HS-27A (cell line): ENCODE measurements around the gene PTPRF.
"Not testable (repeated sequence)": the region's sequence is repeated elsewhere in the genome, so short reads cannot be mapped to it uniquely, and the experiment has no call there.

Experiments used
- DNase-seq: peaks from one replicate; pipeline ENCODE4 v3.0.0-alpha.2; 2012; ENCODE audit warnings: low read depth, missing footprints

Gene PTPRF

GRCh38 chr1:43530483-43531106 lies at the start of gene PTPRF:
TSS of gene PTPRF (plus strand) at chr1:43530883. CDS start at chr1:43545076, 14,193 bp downstream.
- no peak for DNase-seq

- no peak for DNase-seq
Observed at GRCh38 chr1:43481491-43481890, 49.2 kb upstream of the PTPRF start.

- no peak for DNase-seq
Observed at GRCh38 chr1:43482215-43482614, 48.5 kb upstream of the PTPRF start.

DNA sequence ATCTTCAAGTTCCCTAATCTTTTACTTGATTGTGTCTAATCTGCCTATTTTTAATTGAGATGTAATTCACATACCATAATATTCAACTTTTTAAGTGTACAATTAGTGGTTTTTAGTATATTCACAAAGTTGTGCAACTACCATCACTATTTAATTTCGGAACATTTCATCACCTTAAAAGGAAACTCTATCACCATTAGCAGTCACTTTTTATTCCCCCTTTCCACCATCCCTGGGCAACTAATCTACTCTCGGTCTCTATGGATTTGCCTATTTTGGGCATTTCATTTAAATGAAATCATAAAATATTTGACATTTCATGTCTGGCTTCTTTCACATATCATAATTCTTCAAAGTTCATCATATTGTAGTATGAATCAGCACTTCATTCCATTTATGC lies 46.3 kb upstream of the PTPRF start:
- no peak for DNase-seq

- no peak for DNase-seq
Observed at GRCh38 chr1:43488165-43488564, 42.5 kb upstream of the PTPRF start.

GRCh38 chr1:43491061-43491460 lies 39.6 kb upstream of the PTPRF start:
- no peak for DNase-seq

- no peak for DNase-seq
Observed at GRCh38 chr1:43492826-43493225, 37.9 kb upstream of the PTPRF start.

- no peak for DNase-seq
Observed at GRCh38 chr1:43493661-43494450, 36.8 kb upstream of the PTPRF start.

DNA sequence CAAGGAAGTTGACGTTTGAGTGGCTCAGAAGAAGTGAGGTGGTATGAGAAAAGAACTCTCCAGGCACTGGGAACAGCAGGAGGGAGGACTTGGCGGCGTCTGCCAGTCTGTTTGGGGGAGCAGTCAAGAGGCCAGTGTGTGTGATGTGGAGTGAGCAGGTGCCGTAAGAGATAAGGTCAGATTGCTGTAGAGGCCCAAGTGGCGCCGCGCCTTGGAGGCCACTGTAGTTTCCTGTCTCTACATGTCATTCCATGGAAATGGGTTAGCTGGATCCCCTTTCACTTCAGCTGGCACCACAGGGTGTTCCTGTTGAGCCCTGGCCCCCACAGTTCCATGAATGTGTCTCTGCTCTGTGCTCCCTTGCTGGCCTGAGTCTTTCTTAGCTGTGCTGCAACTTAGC lies 35.5 kb upstream of the PTPRF start:
- DNase-seq: no peak

DNA sequence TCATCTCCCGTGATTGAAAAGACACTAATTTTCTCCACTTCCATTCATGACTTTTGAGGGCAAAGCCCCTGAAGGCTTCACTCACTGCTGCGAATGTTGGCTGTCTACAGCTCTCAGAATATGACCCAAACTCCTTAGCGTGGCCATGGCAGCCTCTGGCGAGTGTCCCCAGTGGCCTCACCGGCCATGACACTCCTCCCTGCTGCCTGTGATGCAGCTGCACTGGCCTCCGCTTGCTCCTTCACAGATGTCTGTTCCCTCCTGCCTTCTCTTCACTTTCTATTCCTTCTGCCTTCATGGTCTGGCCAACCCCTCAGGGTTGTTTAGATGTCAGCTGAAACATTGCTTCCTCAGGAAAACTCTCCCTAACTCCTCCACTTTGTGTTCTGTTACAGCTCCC lies 30.8 kb upstream of the PTPRF start:
- DNase-seq: no peak

- DNase-seq: not testable (repeated sequence)
Observed at GRCh38 chr1:43501806-43502205, 28.9 kb upstream of the PTPRF start.

DNA sequence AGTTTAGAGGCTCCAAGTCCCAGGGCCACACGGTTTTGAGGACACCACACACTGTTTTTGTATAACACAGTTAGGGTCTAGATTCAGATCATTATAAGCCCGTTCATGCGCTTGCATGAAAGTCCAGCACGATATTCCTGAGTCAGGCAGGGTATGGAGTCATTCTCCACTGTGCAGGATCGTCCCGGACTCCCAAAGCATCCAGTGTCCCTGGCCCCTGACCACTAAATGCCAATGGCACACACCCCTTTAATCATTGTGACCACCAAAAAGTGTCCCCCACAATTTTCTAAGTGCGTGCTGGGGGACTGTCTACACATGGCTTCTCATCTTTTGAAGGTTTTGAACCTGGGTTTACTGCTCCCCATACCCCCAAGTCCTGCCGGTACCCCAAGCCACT lies 27.1 kb upstream of the PTPRF start:
- DNase-seq: no peak

DNA sequence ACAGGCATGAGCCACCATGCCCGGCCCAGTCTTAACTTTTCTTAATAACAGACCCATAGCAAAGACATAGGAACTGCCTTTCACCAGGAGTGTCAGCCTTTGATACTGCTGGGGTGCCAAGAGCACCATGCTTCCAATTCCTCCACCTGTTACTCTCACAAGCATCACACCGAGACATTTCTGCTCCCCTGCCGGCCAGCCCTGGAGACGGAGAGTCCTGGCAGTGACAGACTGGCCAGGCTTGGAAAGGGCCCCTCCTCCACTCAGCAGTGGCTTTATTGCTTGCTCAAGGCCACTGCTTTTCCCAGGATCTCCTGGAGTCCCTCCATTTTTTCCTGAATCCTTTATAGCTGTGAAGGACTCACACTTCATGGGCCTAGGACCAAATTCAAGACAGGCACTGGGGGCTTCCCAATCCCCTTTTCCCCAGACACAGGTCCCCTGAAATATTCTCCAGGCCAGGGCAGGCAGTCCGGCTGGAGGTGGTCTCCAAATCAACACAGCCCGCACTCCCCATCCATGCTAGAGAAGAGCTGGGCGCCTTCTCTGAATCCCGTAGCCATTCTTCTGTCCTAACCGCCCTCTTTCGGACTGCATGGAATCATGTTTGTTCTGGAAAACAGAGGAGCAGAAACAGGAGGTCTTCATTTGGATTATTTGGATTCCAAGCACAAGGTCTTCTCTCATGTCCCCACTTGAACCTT lies 25.5 kb upstream of the PTPRF start:
- DNase-seq: no peak

DNA sequence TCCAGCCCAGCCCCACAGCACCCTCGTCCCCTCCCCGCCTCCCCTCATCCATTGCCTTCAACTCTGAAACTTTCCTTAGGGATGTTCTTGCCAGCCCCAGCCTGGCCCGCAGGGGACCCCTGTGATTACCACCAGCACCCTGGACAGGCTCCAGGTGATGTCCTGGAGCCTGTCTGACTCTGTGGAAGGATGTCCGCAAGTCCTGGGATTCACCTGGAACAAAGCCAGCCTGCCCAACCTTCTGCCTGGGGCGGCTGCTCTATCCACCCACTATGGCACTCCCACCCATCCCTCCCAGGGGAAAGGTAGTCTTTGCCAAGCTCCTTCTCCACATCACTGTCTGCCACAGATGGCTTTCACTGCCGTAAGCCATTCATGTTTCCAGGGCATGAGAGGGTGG lies 24.4 kb upstream of the PTPRF start:
- DNase-seq: no peak

GRCh38 chr1:43507296-43508295 lies 23.1 kb upstream of the PTPRF start:
- DNase-seq: no peak

DNA sequence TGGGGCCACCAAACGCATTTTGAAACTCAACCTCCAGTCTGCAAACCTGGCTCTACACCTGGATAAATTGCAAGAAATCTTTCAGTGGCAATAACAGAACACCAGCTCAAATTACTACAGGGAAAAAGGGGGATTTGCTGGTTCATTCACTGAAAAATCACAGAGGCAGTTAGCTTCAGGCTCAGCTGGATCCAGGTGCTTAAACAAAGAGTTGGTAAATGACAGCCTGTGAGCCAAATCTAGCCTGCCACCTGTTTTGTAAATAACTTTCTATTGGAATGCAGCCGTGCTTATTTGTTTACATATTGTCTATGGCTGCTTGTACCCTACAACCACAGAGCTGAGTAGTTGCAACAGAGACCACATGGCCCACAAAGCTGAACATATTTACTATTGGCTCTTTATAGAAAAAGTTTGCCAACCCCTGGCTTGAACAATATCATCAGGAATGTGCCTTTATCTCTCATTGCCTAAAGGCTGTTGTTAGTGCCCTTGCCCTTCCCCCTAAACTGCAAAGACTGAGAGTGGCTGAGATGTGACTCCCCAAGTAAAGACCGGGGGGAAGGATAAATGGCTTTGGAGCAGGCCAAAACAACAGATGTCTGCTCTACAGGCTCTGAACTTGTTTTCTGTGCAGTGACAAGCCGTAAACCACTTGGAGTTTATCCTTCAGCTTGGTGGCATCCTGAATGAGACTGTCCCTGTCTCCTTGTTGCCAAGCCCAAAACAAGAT lies 21.5 kb upstream of the PTPRF start:
- DNase-seq: no peak

DNA sequence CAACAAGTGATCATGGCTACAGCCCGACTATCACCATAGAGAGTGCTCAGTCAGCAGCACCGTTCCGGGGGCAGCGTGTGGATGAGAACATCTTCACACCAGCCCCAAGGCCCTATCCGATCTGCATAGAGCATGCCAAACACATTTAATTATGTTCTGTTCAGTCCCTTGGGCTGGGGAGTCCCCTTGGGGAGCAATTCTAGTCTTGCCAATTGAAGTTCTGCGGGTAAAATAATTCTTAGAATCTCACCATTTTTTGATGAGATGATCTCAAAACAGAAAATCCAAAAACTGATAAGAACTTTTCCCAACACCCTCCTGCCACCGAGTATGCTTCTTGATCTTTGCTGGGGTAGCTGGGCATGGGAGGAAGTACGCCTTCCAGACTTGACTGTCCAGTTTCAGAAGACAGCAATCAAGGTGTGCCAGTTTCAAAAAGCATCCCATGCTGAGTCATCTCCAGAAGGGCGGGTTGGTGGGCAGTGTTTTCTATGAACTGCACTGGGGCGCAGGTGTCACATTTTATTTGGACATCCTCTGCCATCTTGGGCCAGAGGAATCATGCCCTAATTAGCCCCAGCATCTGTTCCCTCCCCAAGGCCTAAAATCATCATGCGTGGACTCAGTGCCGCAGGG lies 20.8 kb upstream of the PTPRF start:
- DNase-seq: no peak

GRCh38 chr1:43510621-43511020 lies 20.1 kb upstream of the PTPRF start:
- no peak for DNase-seq

DNA sequence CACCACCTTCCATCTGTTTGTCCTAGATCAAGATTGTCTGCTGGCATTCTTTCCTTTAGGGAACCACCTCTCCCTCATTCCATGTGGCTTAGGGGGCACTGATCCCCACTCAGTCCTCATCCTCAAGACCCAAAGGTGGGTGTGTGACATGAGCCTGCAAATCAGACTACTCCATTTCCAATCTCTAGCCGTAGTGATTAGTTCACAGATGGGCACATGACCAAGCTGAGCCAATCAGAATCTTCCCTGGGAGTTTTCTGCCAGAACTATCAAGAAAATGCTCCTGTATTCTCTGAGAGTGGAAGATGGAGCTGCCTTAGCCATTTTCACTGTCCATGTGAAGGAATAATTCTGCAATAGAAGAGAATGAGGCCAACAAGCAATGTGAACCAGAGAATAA lies 19.3 kb upstream of the PTPRF start:
- DNase-seq: no peak

DNA sequence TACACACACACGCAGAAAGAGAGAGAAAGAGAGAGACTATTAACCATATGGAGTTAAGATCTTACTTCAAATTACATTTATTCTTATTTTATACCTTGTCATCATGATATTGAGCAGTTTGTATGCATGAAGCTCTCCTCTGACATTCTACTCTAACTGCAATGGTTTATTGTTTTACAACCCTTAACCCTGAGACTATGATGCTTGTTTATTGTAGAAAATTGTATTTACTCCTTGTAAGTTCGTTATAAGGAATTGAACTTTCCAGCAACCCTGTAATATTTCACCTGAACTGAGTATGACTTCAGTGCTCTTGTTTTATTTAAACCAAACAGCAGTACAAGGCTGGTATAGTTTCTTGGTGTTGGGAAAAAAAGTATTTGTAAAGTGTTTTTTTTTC lies 18.6 kb upstream of the PTPRF start:
- DNase-seq: no peak

GRCh38 chr1:43512681-43513080 lies 18.0 kb upstream of the PTPRF start:
- DNase-seq: no peak
